GM12801 (cell line): ENCODE data around the gene CREM.

ENCODE experiments used
- CTCF ChIP-seq: IDR thresholded peaks from one replicate; pipeline ENCODE4 v1.5.1; 2011; ENCODE audit warnings: control low read depth; ENCODE audit not compliant: insufficient read length; ENCODE audit errors: extremely low read depth

Gene CREM

DNA sequence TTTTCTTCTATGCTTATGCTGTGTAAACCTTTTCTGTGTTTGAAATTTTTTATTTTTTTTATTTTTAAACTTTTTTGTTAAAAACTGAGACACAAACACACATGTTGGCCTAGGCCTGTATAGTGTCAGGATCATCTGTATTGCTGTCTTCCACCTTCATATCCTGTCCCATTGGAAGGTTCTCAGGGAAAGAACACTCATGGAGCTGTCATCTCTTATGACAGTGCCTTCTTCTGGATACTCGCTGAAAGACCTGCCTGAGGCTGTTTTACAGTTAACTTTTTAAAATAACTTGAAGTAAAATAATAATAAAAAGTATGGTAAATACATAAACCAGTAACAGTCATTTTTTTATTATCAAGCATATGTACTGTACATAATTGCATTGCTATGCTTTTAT lies 34.1 kb downstream of the CREM start:
- TF ChIP-seq CTCF: no peak

DNA sequence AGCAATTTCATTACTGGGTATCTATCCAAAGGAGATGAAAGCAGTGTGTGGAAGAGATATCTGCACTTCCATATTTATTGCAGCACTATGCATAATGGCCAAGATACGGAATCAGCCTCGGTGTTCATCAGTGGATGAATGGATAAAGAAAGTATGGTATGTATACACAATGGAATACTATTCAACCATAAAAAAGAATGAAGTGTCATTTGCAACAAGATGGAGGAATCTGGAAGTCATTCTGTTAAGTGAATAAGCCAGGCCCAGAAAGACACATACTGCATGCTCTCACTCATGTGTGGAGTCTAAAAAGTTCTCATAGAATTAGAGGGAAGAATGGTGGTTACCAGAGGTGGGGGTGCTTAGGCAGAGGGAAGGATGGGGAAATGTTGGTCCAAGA lies 35.3 kb downstream of the CREM start:
- TF ChIP-seq CTCF: no peak

- no peak for TF ChIP-seq CTCF
Measured at GRCh38 chr10:35165136-35165535, 38.5 kb downstream of the CREM start.

GRCh38 chr10:35165811-35166210 lies 39.2 kb downstream of the CREM start:
- TF ChIP-seq CTCF: no peak

GRCh38 chr10:35166607-35167006 lies 40.0 kb downstream of the CREM start:
- TF ChIP-seq CTCF: no peak

DNA sequence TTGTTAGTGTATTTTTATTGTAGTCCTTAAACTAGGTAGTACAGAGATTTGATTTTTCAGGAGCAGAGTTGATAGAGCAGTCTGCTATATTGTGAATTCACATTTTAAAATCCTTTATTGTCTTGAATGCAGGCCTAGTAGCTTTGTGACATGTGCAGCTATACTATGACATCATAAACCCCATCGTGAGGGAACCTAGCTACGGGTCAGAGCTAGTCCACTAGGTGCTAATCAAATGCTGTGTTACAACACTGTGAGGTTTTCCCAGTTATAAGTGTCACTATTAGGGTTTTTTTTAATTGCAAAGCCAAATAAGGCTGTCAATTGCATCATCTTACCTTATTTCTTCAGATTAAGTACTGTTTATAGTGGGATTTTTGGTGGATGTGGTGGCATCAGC lies 40.7 kb downstream of the CREM start:
- TF ChIP-seq CTCF: no peak

GRCh38 chr10:35172146-35172545 lies 45.5 kb downstream of the CREM start:
- no peak for TF ChIP-seq CTCF

DNA sequence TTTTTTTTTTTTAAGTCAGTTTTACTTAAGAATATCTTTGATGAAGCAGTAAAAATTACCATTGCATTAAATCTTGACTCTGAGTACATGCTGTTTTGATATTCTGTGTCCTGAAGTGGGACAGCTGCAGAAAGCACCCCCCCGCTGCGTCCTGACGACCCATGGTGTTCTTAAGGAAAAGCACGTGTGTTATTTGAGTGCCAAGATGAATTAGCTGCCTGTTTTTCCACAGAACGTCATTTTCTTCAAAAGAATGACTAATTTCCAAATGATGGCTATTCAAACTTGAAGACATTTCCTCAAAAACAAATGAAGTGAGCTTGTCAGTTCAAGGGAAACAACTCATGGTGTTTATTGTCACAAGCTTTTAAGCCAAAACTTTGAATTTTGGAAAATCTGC lies 45.9 kb downstream of the CREM start:
- no peak for TF ChIP-seq CTCF
